ENCODE data around the gene SNTG2.

The SNTG2 gene

GRCh38 chr2:1306014-1306686 lies 355.5 kb downstream of the SNTG2 start:
- no peak for TF ChIP-seq CTCF (IDR thresholded peaks at IDR 0.05; ENCODE audit: low read depth, low read length, missing control alignments)
- no peak for DNase-seq (ENCODE audit: low read depth)
- in situ Hi-C loops (cut with HindIII; ENCODE audit: low sequenced_read_pairs): no loop called here
- no peak overlapping the region for H3K4me3 ChIP-seq (ENCODE audit: low read depth, low read length)

- no peak for TF ChIP-seq CTCF (IDR thresholded peaks at IDR 0.05; ENCODE audit: low read depth, low read length, missing control alignments)
- no peak overlapping the region for H3K4me3 ChIP-seq (ENCODE audit: low read depth, low read length)
- in situ Hi-C loops (cut with HindIII; ENCODE audit: low sequenced_read_pairs): no loop called here
- DNase-seq (ENCODE audit: low read depth): no peak
Measured at GRCh38 chr2:1306687-1307516, 356.3 kb downstream of the SNTG2 start.

- TF ChIP-seq CTCF (IDR thresholded peaks at IDR 0.05; ENCODE audit: low read depth, low read length, missing control alignments): no peak
- in situ Hi-C loops (cut with HindIII; ENCODE audit: low sequenced_read_pairs): no loop called here
- H3K4me3 ChIP-seq (ENCODE audit: low read depth, low read length): no peak overlapping the region
- DNase-seq (ENCODE audit: low read depth): no peak
Measured at GRCh38 chr2:1307670-1308069, 357.0 kb downstream of the SNTG2 start.

GRCh38 chr2:1308678-1309077 lies 358.0 kb downstream of the SNTG2 start:
- in situ Hi-C loops (cut with HindIII; ENCODE audit: low sequenced_read_pairs): no loop called here
- no peak overlapping the region for H3K4me3 ChIP-seq (ENCODE audit: low read depth, low read length)
- DNase-seq (ENCODE audit: low read depth): no peak
- no peak for TF ChIP-seq CTCF (IDR thresholded peaks at IDR 0.05; ENCODE audit: low read depth, low read length, missing control alignments)

- no peak overlapping the region for H3K4me3 ChIP-seq (ENCODE audit: low read depth, low read length)
- DNase-seq (ENCODE audit: low read depth): no peak
- in situ Hi-C loops (cut with HindIII; ENCODE audit: low sequenced_read_pairs): no loop called here
- TF ChIP-seq CTCF (IDR thresholded peaks at IDR 0.05; ENCODE audit: low read depth, low read length, missing control alignments): no peak
Measured at GRCh38 chr2:1309507-1309906, 358.9 kb downstream of the SNTG2 start.

- in situ Hi-C loops (cut with HindIII; ENCODE audit: low sequenced_read_pairs): no loop called here
- DNase-seq (ENCODE audit: low read depth): no peak
- no peak overlapping the region for H3K4me3 ChIP-seq (ENCODE audit: low read depth, low read length)
- no peak for TF ChIP-seq CTCF (IDR thresholded peaks at IDR 0.05; ENCODE audit: low read depth, low read length, missing control alignments)
Measured at GRCh38 chr2:1310202-1310601, 359.6 kb downstream of the SNTG2 start.

Data from astrocyte of the cerebellum (primary cell).